K562 (cell line): Measurements from ENCODE around the gene KCTD7. TPM values are rescaled to one million over a fixed set of nuclear protein-coding genes. Genes with fewer than 3 reads are reported as not detected.
A peak's percentile ranks its signal among the peaks of the same experiment; 100 is the strongest.
"Not testable (repeated sequence)": the region's sequence is repeated elsewhere in the genome, so short reads cannot be mapped to it uniquely, and the experiment has no call there.

Source experiments
- ATAC-seq: fragments of 200-7000 bp; cut with Tn5 transposase; 3 replicates; pipeline ENCODE4 v1.9.1; 2020; ENCODE audit warnings: moderate library complexity
- BruUV-seq: library from RNA; stranded (reverse); fragments of 400-500 nt; replicated peaks from 2 replicates; lab custom pipeline; 2021; lab: Mats Ljungman, UMichigan
- CTCF ChIA-PET: fragments of 300-600 bp; formaldehyde crosslinking; extraction: SDS; loops from one replicate; lab custom pipeline; 2021; ENCODE audit warnings: low intra/inter-chr PET ratio; lab: Yijun Ruan, JAX
- POLR2A ChIA-PET: fragments of 300-600, 350-650 bp; sonication (Branson Sonifier 250); formaldehyde crosslinking; extraction: SDS; loops from one replicate; lab custom pipeline; 2021; ENCODE audit warnings: antibody characterized with exemption, inconsistent platforms; lab: Yijun Ruan, JAX
- DNase-seq, 4 experiments: peaks; one replicate each; pipeline versions ENCODE4 v3.0.0 to v3.0.0-alpha.2; 2011 to 2018; ENCODE audit warnings: low spot score in 3 of 4, mixed read lengths in 3 of 4; ENCODE audit errors: extremely low read depth in 1 of 4
- FAIRE-seq: peaks from 2 replicates; lab custom pipeline; 2011; peaks lifted over from hg19 to GRCh38; lab: Jason Lieb, UNC
- H2AFZ ChIP-seq: 2 replicates; pipeline ENCODE4 v1.6.0; 2011; ENCODE audit warnings: low read depth, low read length, control low read depth, inconsistent platforms
- H3K27ac ChIP-seq: fragments of 200-600 bp; 3 replicates; pipeline ENCODE4 v1.8.0; 2011; ENCODE audit warnings: low read depth, mild to moderate bottlenecking, control low read depth, inconsistent platforms, low read length, moderate library complexity, mixed read lengths; ENCODE audit errors: extremely low read depth
- H3K27me3 ChIP-seq, 2 experiments: fragments of 300-600 bp in 1 of 2; 2 replicates in 1 of 2; 3 replicates in 1 of 2; pipeline versions ENCODE4 v1.6.0 to v1.8.0; 2011; ENCODE audit warnings: inconsistent platforms in 2 of 2, low read length in 2 of 2, mild to moderate bottlenecking in 1 of 2, mixed read lengths in 1 of 2, moderate library complexity in 1 of 2; ENCODE audit not compliant: control insufficient read depth in 2 of 2, insufficient read depth in 2 of 2
- H3K36me3 ChIP-seq: fragments of 300-600 bp; 3 replicates; pipeline ENCODE4 v1.8.0; 2011; ENCODE audit warnings: mild to moderate bottlenecking, low read length, inconsistent platforms; ENCODE audit not compliant: control insufficient read depth, insufficient read depth
- H3K4me1 ChIP-seq, 2 experiments: fragments of 200-600 bp in 1 of 2; replicated peaks in 1 of 2; 2 replicates in 1 of 2; 3 replicates in 1 of 2; pipeline versions ENCODE4 v1.5.1 to v1.8.0; 2011; ENCODE audit warnings: inconsistent platforms in 2 of 2, low read length in 2 of 2, mild to moderate bottlenecking in 1 of 2, mixed read lengths in 1 of 2, moderate library complexity in 1 of 2; ENCODE audit not compliant: control insufficient read depth in 2 of 2, insufficient read depth in 2 of 2
- H3K4me2 ChIP-seq: 2 replicates; pipeline ENCODE4 v1.6.1; 2011; ENCODE audit warnings: low read length, control low read depth, inconsistent platforms, mixed read lengths; ENCODE audit not compliant: insufficient read depth
- H3K4me3 ChIP-seq: fragments of 200-600 bp; sonication (generic), shearing (Covaris generic); 2 replicates; pipeline ENCODE4 v1.5.1; 2016; ENCODE audit warnings: control low read depth, inconsistent platforms
- H3K79me2 ChIP-seq: fragments of 200-600 bp; 3 replicates; pipeline ENCODE4 v1.8.0; 2011; ENCODE audit warnings: low read length, inconsistent platforms; ENCODE audit not compliant: control insufficient read depth, insufficient read depth
- H3K9ac ChIP-seq, 2 experiments: 2 replicates each; pipeline versions ENCODE4 v1.6.0 to v1.6.1; 2011; ENCODE audit warnings: low read depth in 2 of 2, low read length in 2 of 2, control low read depth in 1 of 2, inconsistent platforms in 1 of 2, mild to moderate bottlenecking in 1 of 2, mixed read lengths in 1 of 2; ENCODE audit not compliant: insufficient read depth in 1 of 2
- H3K9me1 ChIP-seq: one replicate; pipeline ENCODE4 v1.6.0; 2011; ENCODE audit warnings: inconsistent platforms, mild to moderate bottlenecking, low read length, moderate library complexity; ENCODE audit not compliant: control insufficient read depth, insufficient read depth
- H3K9me3 ChIP-seq: replicated peaks from 2 replicates; pipeline ENCODE4 v1.5.1; 2011; ENCODE audit warnings: low read depth, low read length, inconsistent platforms; ENCODE audit not compliant: control insufficient read depth, insufficient read depth
- H4K20me1 ChIP-seq: replicated peaks from 2 replicates; pipeline ENCODE4 v1.6.1; 2011; ENCODE audit warnings: low read length, inconsistent platforms, mixed read lengths; ENCODE audit not compliant: control insufficient read depth, insufficient read depth
- ATF1 ChIP-seq, 2 experiments: fragments of 450-650 bp in 1 of 2; IDR thresholded peaks; 2 replicates each; pipeline ENCODE4 v1.6.1; 2016; ENCODE audit warnings: missing compliant biosample characterization in 1 of 2, missing genetic modification characterization in 1 of 2
- NR2C1 ChIP-seq, 2 experiments: fragments of 450-650 bp; IDR thresholded peaks; 2 replicates each; pipeline ENCODE4 v1.6.1; 2017; ENCODE audit warnings: mild to moderate bottlenecking in 2 of 2, antibody characterized with exemption in 1 of 2, inconsistent platforms in 1 of 2, missing compliant biosample characterization in 1 of 2, missing genetic modification characterization in 1 of 2
- NR2C2 ChIP-seq, 2 experiments: fragments of 200-800 bp in 1 of 2; sonication (Bioruptor generic) in 1 of 2; sonication (generic) in 1 of 2; formaldehyde crosslinking in 1 of 2; IDR thresholded peaks; 2 replicates each; pipeline versions ENCODE4 v1.6.1 to v1.8.0; 2016 to 2022; ENCODE audit warnings: mild to moderate bottlenecking in 1 of 2, missing compliant biosample characterization in 1 of 2, missing genetic modification characterization in 1 of 2, missing genetic modification reagents in 1 of 2
- ZEB2 ChIP-seq: fragments of 450-650 bp; IDR thresholded peaks from 2 replicates; pipeline ENCODE4 v1.6.1; 2016
- WGBS: fragments of 100-300 bp; shearing (Covaris generic); methylation state at CpG from one replicate; pipeline ENCODE4 v1.1.6; 2016; ENCODE audit warnings: low coverage, mixed read lengths; ENCODE audit not compliant: insufficient coverage; ENCODE audit errors: missing lambda C conversion rate; 5-methylcytosine and 5-hydroxymethylcytosine counted together
- in situ Hi-C: fragments of 300-500 bp; cut with MboI; formaldehyde crosslinking; loops from 4 replicates; pipeline ENCODE4 v1.15.0; 2018; ENCODE audit warnings: inconsistent platforms, mixed read lengths
- intact Hi-C: fragments of 100-400 bp; cut with micrococcal nuclease; formaldehyde crosslinking; loops from 2 replicates; pipeline ENCODE4 v1.14.2; 2022
- polyA plus RNA-seq, 8 experiments: library from polyadenylated mRNA; depleted of rRNA in 4 of 8; stranded (reverse) in 5 of 8; unstranded in 3 of 8; fragments of >200 nt; fragmentation: Nextera tagmentation in 2 of 8; fragmentation: Illumina TruSeq in 1 of 8; extraction: Ambion mirVana in 2 of 8; extraction: Trizol in 1 of 8; gene quantifications; 2 replicates each; pipeline versions ENCODE4 v1.2.1 to v1.2.3, GENCODE V29; 2011 to 2014; ENCODE audit warnings: inconsistent platforms in 1 of 8, missing spikeins in 1 of 8
- total RNA-seq, 7 experiments: library from RNA; depleted of rRNA in 6 of 7; stranded (reverse); fragments of >200 nt in 6 of 7; fragmentation: Illumina TruSeq in 2 of 7; extraction: Trizol in 2 of 7; gene quantifications; 2 replicates each; pipeline versions ENCODE4 v1.2.1 to v1.2.3, GENCODE V29; 2011 to 2021; ENCODE audit warnings: low replicate concordance in 1 of 7
- TF ChIP-seq, protein P1 (sequence below): fragments of 450-650 bp; IDR thresholded peaks from 2 replicates; pipeline ENCODE4 v1.6.1; 2014; ENCODE audit warnings: low read depth, mild to moderate bottlenecking, moderate library complexity, borderline replicate concordance
- TF ChIP-seq, protein P2 (sequence below): fragments of 450-650 bp; IDR thresholded peaks from 2 replicates; pipeline ENCODE4 v1.6.1; 2016
- TF ChIP-seq, protein P3 (sequence below): fragments of 450-650 bp; IDR thresholded peaks from 2 replicates; pipeline ENCODE4 v1.6.1; 2016; ENCODE audit warnings: antibody characterized with exemption

KCTD7 gene
- total and polyA plus RNA-seq, 9 of the 15 experiments (the other 6 are each of a cell fraction or from before 2014, with no cell fraction given), result 1.5 to 26.0 (median 9.0) TPM

DNA sequence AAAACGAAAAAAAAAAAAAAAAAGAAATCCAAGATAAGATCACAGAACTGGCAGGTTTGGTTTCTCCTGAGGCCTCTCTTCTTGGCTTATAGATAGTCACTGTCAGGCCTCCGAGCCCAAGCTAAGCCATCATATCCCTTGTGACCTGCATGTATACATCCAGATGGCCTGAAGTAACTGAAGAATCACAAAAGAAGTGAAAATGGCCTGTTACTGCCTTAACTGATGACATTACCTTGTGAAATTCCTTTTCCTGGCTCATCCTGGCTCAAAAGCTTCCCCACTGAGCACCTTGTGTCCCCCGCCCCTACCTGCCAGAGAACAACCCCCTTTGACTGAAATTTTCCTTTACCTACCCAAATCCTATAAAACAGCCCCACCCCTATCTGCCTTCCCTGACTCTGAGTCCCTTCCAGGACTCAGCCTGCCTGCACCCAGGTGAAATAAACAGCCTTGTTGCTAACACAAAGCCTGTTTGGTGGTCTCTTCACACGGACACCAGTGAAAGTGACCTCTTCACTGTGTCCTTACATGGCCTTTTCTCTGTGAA is 36.0 kb upstream of the KCTD7 start:
- H4K20me1 ChIP-seq, result peaks cover 15% of the 10 kb centered on the region
- TF ChIP-seq ZEB2 (peak; percentile 85; the same call in 1 of the 2 replicates), NR2C2 (tag; IDR thresholded peaks at IDR 0.05) (peak; percentile 71), NR2C1 (tag; IDR thresholded peaks at IDR 0.05) (0 out of 2 replicates have a peak, but pooled peaks have one; percentile 1), ATF1 (tag; IDR thresholded peaks at IDR 0.05) (peak; percentile 87; the same call in 1 of the 2 replicates)
- TF ChIP-seq NR2C2 (CRISPR knock-in tag; IDR thresholded peaks at IDR 0.05); NR2C1 (IDR thresholded peaks at IDR 0.05); ATF1 (CRISPR knock-in tag; IDR thresholded peaks at IDR 0.05): not testable (repeated sequence)
- TF ChIP-seq, protein P1, sequence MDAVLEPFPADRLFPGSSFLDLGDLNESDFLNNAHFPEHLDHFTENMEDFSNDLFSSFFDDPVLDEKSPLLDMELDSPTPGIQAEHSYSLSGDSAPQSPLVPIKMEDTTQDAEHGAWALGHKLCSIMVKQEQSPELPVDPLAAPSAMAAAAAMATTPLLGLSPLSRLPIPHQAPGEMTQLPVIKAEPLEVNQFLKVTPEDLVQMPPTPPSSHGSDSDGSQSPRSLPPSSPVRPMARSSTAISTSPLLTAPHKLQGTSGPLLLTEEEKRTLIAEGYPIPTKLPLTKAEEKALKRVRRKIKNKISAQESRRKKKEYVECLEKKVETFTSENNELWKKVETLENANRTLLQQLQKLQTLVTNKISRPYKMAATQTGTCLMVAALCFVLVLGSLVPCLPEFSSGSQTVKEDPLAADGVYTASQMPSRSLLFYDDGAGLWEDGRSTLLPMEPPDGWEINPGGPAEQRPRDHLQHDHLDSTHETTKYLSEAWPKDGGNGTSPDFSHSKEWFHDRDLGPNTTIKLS, result 0 out of 2 replicates have a peak, but pooled peaks have one; percentile 11
- TF ChIP-seq, protein P2, sequence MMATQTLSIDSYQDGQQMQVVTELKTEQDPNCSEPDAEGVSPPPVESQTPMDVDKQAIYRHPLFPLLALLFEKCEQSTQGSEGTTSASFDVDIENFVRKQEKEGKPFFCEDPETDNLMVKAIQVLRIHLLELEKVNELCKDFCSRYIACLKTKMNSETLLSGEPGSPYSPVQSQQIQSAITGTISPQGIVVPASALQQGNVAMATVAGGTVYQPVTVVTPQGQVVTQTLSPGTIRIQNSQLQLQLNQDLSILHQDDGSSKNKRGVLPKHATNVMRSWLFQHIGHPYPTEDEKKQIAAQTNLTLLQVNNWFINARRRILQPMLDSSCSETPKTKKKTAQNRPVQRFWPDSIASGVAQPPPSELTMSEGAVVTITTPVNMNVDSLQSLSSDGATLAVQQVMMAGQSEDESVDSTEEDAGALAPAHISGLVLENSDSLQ, result 0 out of 2 replicates have a peak, but pooled peaks have one; percentile 38
- TF ChIP-seq, protein P3, sequence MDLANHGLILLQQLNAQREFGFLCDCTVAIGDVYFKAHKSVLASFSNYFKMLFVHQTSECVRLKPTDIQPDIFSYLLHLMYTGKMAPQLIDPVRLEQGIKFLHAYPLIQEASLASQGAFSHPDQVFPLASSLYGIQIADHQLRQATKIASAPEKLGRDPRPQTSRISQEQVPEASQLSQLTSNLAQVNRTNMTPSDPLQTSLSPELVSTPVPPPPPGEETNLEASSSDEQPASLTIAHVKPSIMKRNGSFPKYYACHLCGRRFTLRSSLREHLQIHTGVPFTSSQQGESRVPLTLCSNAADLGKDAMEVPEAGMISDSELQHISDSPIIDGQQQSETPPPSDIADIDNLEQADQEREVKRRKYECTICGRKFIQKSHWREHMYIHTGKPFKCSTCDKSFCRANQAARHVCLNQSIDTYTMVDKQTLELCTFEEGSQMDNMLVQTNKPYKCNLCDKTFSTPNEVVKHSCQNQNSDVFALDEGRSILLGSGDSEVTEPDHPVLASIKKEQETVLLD, result 0 out of 2 replicates have a peak, but pooled peaks have one; percentile 11

More for the DNA sequence above, 36.0 kb upstream of the KCTD7 start:
- peak; percentile 16 for ATAC-seq
- Histone ChIP-seq H3K36me3 (peaks cover 19% of the 10 kb centered on the region; the same call in 1 of the 3 replicates), H2AFZ (peak overlapping the region; percentile 96), H3K4me2 (peak overlapping the region; percentile 87), H3K27ac (peak overlapping the region; percentile 81), H3K79me2 (peaks cover 49% of the 10 kb centered on the region), H3K4me1 (peaks cover 16 to 19% of the 10 kb centered on the region in 2 experiments), H3K9ac (peak overlapping the region; percentile 77 to 100; a peak in 3 of 4 replicates), H3K4me3 (peak overlapping the region; percentile 82)
- H3K27me3 ChIP-seq, in situ Hi-C loops, H3K9me1 ChIP-seq, CTCF ChIA-PET, DNase-seq, intact Hi-C loops, FAIRE-seq, H3K9me3 ChIP-seq: not testable (repeated sequence)
- POLR2A ChIA-PET, result interaction anchor here (0.7 kb wide), 1 partner anchor 10 kb away, joined by 3 read pairs; no protein-coding TSS in a partner anchor
- 7% methylated on average over 3 of the region's 4 CpGs for WGBS
- TSS peak; percentile 49 for BruUV-seq
